Dermis blood vessel endothelial cell (primary cell): ENCODE results near the gene TNIP1. TPM values are rescaled to one million over a fixed set of nuclear protein-coding genes. Genes with fewer than 3 reads are reported as not detected.
A peak's percentile ranks its signal among the peaks of the same experiment; 100 is the strongest.

ENCODE experiments used
- DNase-seq: peaks from one replicate; pipeline ENCODE4 v3.0.0; 2010
- total RNA-seq: library from RNA; depleted of rRNA; stranded (reverse); fragments of >200 nt; gene quantifications from 2 replicates; pipeline ENCODE4 v1.2.3, GENCODE V29; 2014

The TNIP1 gene
- total RNA-seq, 1 donor from 2014 or later = 104 TPM

DNA sequence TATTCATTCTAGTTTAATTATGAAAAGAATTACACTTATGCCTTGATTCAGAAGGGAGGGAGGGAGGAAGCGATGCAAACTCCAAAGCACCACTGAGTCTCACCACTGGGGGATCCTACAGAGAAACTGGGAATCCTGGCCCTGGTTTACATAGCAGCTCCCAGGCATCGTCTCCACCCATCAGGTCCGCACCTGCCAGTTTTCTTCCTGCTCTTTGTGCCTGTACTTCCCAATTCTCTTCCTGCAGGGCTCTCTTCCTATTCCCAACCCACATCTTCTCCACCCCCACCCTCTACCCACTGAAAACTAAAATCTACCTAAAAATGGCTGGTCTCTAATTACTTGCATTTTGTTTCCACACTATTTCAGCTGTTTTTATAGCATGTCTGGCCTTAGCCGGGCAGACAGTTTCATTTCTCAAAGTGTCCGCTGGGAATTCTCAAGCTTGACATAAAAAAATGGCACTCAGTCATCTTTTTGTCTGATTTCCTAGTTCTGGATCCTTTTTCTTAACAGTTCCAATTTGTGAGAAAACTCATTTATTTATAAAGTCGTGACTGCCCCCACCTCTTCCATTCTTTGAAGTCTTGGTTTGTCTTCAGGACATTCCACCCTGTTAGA, 1.6 kb upstream of the TNIP1 start:
- DNase-seq = peak; percentile 63

DNA sequence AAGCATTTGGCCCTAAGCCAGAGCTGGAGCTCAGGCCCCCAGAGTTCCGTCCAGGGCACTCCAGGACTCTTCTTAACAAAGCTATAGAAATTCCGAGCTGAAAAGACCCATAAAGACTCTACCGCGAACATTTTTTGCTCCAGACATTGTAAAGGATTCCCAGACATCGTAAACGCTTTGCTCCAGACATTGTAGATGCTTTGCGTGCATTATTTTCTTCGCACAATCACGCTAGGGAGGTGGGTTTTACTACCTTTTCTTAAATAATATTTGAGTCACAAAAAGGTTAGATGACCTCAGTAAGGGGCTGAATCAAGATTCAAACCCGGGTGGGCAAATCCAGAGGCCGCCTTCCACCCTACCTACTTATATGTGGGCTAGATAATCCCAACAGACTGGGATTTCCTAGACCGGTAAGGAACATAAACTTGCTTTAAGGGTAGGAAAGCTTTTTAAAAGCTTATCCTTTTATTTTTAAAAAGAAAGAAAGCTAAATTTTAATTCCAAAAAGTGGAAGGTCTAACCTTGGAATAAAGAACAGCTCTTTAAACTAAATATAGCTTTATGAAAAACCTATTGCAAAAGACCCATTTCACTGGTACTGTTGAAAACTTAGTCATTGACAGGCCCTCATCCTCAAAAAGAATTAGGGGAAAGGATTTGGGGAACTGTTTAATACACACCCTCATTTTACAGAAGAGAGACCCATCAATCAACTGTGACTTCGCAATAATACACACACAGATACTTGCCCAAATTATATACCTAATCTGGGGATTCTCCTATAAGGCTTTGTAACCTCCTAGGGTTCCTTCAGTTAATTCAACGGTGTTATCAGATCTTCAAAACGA, 822 bp upstream of the TNIP1 start:
- DNase-seq = peak; percentile 87

DNA sequence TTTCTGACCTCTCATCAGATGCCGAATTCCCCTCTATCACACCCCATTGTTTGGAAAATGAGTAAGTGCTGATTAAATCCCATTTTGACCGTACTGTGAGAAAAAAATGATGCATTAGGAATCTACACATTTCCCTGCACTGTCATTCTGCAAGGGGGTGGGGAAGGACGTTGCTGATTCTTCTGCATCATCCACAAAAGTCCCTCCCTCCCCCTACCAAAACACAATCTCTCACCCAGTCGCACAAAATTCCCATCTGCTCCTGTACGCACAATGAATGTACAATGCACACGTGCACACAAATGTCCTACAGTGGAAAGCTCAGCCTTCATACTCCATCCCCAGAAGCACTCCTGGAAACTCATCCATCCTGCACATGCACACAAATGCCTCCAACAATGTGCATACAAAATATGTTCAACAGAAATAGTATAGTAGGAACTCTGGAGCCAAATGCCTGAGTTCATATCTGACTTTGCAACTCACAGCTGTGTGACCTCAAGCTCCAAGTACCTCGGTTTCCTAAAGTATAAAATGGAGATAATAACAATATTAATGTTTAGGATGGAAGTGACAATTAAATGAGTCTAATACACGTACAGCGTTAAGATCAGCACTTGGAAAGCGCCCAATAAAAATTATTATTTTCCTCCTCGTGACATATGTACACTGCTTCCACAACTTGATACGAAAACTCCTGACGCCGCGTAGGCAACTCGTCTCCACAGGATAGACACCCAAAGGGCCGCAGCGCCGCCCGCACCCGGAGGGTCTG, 809 bp downstream of the TNIP1 start:
- peak; percentile 72 for DNase-seq

DNA sequence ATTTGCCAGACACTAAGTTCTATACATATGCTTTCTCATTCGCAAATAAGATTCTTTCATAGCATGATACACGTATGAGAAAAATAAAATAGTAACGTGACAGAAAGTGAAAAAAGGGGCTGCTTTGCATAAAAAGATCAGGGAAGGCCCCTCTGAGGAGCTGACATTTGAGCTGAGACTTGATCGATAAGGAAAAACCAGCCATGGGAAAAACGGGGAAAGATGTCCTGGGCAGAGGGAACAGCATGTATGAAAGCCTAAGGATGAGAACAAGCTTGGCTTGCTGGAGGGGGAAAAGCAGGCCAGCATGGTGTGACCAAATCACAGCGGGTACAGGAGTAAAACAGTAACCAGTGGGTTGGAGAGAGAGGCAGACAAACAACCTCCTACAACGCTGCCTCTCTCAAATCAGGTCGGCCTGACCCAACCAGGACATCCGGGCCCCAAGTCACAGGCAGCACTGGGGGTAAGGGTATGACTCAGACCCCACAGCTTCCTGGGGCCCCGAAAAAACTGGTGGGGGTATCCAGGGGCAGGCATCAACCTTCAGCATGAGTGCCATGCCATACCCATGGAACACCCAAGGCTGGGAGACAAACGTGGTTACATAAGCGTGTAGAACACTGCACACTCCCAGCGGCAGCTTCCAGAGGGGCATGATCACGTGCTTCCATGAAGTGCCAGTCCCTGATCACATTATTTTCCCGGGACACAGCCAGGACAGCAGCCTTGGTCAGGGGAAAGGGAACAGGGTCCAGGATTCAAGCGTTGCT, 2.2 kb downstream of the TNIP1 start:
- no peak for DNase-seq

- no peak for DNase-seq
These were observed 2.9 kb downstream of the TNIP1 start for GRCh38 chr5:151077967-151078366.

DNA sequence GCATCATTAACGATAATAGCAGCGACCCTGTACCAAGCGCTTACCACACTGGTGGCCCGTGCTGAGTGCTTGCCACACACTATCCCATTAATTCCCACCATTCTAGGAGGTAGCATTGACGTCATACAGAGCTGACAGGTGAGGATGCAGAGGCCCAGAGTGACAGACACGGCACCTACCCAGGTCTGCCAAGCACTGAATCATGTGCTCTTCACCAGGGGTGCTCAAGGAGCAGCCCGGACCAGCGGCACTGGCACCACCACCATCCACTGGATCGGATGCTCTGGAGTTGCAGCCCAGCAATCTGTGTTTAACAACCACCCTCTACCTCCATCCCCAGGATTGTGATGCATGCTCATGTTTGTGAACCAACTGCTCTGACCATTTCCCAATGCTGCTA, 3.4 kb downstream of the TNIP1 start:
- no peak for DNase-seq

- DNase-seq = no peak
These were observed 4.2 kb downstream of the TNIP1 start for GRCh38 chr5:151076616-151077015.

GRCh38 chr5:151075698-151076331, 5.0 kb downstream of the TNIP1 start:
- DNase-seq = no peak

DNA sequence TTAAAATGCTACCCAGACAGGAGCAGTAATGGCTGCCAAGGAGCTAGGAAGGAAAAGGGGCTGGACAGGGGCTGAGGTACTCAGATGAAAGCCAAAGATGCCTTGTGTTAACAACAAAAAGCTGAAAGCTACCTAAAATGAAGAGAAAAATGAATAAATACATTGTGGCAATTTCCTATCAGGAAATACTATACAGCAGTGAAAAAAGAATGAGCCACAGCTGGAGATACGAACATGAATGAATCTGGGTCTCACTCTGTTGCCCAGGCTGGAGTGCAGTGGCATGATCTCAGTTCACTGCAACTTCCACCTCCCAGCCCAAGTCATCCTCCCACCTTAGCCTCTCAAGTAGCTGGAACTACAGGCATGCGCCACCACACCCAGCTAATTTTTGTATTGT, 6.3 kb downstream of the TNIP1 start:
- no peak for DNase-seq

DNA sequence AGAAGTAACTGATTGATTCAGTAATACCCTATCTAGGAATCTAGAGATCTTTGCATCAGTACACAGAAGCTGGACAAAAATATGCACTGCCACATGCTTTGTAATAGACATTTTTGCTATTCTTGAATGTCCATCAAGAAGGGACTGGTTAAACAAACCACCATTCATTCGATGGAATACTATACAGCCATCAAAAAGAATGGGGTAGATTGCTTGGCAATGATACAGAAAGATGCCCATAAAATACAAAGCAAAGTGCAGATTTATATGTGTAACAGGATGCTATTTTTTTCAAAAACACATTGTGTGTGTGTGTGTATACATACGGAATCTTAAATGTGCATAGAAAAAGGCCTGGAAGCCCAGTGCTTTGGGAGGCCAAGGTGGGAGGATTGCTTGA, 7.6 kb downstream of the TNIP1 start:
- DNase-seq = no peak

DNA sequence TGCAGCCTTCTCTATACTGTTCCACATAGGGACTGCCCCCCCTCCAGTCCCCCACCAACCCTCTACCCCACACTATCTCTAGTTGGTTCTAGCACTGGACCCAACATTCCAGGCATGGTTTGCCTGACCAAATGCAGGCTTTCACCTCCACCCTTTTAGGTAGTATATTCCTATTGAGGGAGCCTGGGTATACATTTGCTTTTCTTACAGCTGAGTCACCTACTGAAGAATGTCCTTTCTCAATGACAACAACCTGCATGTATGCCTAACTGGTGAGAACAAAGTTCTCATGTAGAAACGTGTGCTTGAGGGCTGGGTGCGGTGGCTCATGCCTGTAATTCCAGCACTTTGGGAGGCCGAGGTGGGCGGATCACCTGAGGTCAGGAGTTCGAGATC, 8.2 kb downstream of the TNIP1 start:
- DNase-seq = peak; percentile 59

DNA sequence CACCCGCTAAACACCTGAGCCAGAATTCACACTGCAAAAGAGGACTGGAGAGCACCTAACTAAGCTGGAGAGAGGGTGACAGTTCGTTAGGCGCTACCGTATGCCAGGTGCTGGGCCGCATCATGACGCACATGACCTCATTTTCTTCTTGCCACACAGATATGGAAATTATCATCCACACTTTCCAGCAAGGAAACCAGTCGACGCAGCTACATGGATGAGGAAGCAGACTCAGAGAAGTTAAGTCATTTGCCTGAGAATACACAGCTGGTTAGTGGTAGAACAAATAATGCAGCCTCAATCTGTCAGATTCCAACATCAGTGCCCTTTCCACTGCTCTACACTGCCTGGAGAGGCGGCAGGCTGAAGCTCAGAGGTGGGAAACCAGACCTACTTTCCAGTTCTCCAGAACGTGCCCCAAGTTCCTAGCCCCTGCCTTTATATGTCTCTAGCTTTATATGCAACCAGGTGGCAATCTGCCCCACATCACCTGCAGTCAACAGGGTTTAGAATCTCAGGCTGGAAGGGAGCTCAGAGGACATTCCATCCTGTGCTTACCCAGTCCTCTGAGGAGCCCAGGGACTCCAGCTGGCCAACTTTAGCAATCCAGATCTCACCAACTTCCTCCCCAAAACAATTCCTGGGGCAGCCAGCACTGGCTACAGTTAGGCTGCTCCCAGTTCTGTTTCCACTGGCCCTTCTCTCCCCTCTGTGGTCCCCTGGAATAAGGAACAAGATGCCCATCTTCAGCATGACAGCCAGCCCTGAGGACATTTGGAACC, 8.8 kb downstream of the TNIP1 start:
- no peak for DNase-seq

GRCh38 chr5:151071021-151071420, 9.8 kb downstream of the TNIP1 start:
- no peak for DNase-seq

- DNase-seq = no peak
These were observed 10.4 kb downstream of the TNIP1 start for GRCh38 chr5:151070449-151070848.

DNA sequence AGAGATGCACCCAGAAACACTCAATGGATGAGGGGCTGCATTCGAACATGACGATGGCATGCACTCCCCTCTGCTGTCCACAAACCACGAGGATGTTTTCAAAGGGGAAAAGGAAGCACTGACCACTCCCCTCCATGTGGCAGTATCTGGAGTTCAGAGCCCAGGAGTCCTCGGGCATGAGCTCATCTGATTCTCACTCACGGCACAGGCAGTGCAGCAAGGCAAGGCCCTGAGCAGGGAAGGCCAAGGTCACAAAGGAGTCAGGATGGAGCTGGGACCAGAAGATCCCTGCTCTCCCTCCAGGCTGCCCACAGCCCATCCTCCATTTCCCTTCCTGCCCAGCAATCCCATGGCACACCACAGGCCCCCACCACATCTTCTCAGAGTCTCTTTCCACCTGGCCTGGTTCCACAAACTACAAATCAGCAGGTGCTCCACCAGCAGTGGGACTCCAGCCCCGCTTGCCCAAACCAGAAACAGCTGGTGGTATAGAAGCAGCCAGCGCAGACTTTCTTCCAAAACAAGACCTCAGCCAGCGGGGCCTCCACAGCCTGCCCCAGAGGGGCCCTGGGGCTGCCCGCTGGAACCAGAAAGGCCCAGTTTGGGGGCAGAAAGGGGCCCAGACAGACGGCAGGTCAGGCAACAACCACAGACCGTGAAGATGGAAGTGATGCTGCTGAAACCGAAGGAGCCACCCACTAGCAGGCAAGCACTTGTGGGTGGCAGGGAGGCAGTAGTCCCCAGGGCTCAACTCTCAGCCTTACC, 12.2 kb downstream of the TNIP1 start:
- no peak for DNase-seq

GRCh38 chr5:151067632-151068432, 13.0 kb downstream of the TNIP1 start:
- peak; percentile 56 for DNase-seq

DNA sequence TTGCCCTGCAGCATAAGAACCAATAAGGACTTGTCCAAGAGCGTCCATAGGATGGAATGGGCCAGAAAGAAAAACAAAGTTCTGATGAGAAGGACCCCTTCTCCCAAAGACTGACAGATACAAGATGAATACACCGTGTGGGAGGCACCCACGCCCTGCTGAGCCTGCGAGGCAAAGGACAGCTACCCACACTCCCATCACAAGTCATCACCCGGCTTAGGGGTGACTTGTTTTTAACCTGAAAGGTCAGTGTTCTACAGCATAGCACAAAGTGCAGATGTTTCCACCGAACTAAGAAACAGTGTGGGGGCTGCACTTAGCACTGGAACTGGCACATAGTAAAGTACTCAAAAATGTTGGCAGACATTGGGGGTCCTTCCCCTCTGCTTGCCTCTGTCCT, 13.9 kb downstream of the TNIP1 start:
- no peak for DNase-seq

GRCh38 chr5:151065609-151066008, 15.2 kb downstream of the TNIP1 start:
- DNase-seq = no peak

GRCh38 chr5:151064916-151065499, 15.8 kb downstream of the TNIP1 start:
- DNase-seq = no peak
